Stimulated activated CD8-positive, alpha-beta memory T cell treated with anti-CD3 and anti-CD28 coated beads, Interleukin-7, amount 100 ng/mL, for 1 hour (primary cell): ENCODE results near the gene RFPL3.
"Not testable (repeated sequence)": the region's sequence is repeated elsewhere in the genome, so short reads cannot be mapped to it uniquely, and the experiment has no call there.

ENCODE experiments used
- DNase-seq, 2 donors: peaks; one replicate each; pipeline ENCODE4 v3.0.0-alpha.2; 2020; ENCODE audit warnings: low read depth in 2 of 2

The RFPL3 gene

GRCh38 chr22:32357567-32357966, at the start of gene RFPL3:
Gene RFPL3, plus strand, starts transcription at chr22:32357867. Its CDS starts 205 bp downstream, at chr22:32358072.
- DNase-seq = not testable (repeated sequence)

DNA sequence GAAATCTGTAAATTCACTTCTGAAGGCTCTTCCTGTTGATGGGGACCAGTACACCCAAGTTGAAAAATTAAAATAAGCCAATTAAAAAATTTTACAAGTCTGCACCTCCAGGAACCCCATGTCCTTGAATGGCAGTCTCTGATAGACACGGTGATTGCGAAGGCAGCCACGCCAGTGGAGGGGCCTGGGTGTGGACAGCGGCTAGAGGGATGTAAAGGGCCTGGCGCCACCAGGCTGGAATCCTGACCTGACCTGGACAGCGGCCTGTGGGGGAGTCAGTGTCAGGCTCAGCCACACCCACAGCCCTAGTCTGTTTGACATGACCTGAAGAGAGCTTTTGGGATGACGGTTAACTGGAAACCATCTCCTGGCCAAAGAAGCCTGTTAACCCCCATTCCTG, 49.5 kb upstream of the RFPL3 start:
- DNase-seq = no peak

DNA sequence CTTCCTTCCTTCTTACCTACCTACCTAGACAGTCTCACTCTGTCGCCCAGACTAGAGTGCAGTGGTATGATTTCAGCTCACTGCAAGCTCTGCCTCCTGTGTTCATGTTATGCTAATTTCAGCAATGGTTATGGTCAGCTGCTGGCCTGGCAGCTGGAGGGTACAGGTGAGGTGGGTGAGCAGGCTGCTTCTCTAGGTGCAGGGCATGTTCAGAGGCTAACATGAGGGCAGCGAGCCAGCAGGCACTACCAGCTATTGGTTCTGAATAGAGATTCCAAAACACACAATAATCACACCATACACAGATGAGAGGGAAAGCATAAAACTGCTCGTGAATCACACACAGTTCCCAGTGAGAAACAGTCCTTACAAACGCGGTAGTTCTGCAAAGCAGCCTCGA, 48.7 kb upstream of the RFPL3 start:
- DNase-seq = no peak

DNA sequence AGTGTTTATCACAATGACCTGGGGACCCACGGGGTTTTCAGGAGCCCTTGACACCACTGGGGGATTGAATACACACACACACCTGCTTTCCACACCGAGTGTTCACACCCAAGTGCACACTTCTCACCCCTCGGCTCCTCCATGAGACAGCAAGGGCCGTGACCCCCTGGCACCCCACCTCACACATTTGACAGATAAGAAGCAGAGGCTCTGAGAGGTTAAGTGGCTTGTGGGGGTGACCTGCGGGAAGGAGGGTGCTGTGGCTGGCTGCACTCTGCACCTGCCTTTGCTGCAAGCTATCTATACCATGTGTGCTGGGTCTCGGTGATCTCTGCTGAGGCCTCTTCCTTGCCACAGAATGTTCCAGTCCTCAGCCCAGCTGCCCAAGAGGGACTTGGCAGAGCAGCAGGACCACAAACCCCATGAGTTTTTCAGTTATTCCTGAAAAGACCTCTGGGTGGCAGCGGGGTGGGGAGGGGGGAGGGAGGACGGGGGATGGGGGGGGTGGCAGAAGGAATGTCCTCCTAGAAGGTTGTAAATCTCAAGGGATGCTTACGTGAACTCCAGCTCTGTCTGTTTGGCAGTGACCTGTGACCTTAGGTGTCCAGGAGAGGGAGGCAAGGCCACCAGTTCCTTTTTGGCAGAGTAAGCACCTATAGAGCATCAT, 47.9 kb upstream of the RFPL3 start:
- DNase-seq = no peak

DNA sequence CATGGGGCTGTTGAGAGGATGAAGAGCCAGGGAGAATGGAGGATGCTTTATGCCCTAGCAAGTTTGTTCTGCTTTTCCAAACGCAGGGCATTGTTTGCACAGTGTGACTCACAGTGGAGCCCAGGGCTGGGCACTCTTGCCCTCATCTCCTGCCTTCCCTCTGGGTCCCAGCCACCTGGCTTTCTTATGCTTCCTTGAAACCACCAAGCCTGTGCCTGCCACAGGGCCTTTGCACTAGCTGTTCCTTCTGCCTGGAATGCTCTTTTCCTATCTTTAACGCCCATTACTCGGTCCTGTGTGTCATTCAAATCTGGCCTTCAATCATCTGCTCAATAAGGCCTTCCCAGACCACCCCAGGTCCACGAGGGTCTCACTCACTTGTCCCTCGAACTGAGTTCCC, 46.9 kb upstream of the RFPL3 start:
- no peak for DNase-seq

DNA sequence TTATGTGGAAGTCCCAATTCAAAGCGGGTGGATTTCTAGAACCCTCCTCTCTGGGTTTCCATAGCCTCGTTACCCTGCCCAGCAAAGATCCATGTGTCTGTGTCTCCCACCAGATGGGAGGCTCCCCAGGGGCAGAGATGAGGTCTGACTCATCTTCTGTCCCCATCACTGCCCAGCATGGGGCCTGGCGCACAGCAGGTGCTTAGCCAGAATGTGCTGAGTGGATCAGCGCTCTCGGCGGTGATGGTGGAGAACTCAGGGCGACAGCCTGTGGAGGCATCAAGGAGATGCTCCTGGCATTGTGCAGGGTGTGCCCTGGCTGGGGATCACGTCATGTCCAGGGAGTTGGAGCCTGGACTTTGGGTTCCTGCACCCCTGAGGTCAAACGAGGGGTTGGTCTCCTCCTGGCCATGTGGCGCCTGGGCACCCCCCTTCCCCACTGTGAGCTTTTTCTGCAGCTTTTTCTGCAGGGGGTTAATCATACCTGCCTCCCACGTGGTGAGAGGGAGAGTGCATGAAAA, 46.1 kb upstream of the RFPL3 start:
- no peak for DNase-seq

DNA sequence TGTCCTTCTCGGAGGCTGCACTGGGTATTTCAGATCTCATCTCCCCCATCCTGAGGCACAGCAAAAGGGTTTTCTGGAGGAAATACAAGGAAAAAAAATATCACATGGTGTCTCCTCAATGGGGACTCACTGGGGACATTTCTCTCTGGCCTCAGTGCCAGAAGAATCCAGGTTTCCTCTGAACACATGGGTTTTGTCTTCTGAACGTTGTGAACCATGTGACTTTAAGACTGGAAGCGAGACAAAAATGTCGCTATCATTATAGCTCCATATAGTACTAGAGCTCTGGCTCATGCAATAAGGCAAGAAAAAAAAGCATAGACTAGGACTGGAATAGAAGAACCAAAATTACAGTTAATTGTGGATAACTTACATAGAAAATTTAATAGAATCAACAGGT, 44.9 kb upstream of the RFPL3 start:
- DNase-seq = no peak

DNA sequence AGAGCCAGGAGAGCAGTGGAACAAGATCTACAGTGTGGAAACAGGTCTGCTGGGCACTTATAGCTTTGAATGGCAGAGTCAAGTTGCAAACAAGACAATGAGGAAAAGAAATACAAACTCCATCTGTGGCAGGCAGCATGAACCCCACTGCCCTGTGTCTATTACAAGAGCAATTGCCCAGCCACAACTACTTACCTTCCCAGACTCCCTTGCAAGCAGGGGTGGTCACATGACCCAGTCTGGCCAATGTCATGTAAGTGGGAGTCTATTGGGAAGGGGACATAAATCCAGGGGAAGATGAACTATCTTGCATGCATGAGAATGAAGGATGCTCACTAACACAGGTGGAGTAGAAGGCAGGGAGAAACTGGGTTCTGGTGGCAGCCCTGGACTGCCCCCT, 44.1 kb upstream of the RFPL3 start:
- DNase-seq = no peak

GRCh38 chr22:32317524-32317923, 40.1 kb upstream of the RFPL3 start:
- DNase-seq = no peak

DNA sequence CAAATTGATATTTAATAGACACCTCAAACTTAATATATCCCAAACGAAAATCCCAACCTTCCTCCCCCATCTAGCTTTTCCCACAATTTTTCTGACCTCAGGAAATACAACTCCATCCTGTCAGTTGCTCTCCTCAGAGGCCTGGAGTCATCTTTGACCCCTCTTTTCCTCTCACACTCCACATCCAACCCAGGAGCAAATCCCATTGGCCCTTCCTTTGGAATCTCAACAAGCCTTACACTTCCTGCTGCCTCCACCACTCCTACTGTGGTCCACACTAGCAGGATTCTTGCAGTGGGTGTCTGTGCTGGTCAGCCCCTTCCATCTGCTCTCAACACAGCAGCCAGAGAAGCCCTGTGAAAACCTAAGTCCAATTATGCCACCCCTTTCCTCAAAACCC, 39.3 kb upstream of the RFPL3 start:
- no peak for DNase-seq

DNA sequence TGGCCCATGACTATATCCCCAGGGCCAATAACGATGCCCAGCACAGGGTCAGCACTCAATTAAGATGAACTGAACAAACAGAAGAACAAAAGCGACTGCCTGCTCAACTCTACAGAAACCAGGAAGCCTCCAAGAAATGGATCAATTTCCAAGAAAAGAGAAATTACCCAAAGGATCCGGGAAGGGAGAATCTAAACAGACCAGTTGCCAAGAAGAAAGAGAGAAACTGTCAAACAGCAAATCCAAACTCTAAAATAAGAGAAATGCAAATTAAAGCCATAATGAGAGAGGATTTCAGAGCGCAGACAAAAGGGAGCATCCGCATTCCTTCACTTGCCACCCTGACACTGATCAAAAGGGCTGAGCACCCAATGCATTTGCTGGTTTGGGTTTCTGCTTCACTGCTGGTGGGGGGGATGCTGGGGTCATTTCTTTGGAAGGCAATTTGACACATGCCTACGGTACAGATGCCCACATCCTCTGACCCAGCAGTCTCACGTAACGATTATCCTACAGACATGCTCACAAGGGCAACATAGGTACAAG, 37.7 kb upstream of the RFPL3 start:
- DNase-seq = no peak

- no peak for DNase-seq
Observed at GRCh38 chr22:32322986-32323385, 34.7 kb upstream of the RFPL3 start.

DNA sequence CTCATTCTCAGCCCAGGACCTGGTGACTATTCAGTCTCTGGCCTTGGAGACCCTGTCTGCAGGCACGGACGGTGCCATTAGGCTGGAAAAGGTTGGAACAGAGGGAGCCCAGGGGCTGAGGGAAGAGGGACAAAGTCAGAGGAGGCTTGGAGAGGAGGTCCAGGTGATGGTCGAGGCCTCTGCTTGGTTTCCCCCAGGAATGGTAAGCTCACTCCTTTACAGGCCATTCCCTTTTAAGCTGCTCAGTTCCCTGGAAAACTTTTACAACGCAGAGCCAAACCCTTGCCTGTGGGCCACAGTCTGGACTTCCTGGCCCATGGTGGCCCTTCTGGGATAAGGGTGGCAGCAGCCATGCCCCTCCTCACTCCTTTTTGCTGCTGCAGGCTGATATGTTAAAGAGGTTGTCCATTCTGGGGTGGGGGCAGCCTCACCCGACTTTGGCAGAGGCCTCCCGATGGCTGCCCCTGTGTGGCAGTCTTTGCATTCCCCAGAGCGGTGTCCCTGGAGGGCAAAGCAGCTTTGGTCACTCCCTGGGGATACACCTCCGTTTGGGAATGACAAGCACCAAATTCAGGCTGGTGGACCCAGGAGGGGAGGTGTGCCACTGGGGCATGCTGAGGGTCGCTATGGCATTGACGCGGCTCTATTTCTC, 34.0 kb upstream of the RFPL3 start:
- DNase-seq = no peak

DNA sequence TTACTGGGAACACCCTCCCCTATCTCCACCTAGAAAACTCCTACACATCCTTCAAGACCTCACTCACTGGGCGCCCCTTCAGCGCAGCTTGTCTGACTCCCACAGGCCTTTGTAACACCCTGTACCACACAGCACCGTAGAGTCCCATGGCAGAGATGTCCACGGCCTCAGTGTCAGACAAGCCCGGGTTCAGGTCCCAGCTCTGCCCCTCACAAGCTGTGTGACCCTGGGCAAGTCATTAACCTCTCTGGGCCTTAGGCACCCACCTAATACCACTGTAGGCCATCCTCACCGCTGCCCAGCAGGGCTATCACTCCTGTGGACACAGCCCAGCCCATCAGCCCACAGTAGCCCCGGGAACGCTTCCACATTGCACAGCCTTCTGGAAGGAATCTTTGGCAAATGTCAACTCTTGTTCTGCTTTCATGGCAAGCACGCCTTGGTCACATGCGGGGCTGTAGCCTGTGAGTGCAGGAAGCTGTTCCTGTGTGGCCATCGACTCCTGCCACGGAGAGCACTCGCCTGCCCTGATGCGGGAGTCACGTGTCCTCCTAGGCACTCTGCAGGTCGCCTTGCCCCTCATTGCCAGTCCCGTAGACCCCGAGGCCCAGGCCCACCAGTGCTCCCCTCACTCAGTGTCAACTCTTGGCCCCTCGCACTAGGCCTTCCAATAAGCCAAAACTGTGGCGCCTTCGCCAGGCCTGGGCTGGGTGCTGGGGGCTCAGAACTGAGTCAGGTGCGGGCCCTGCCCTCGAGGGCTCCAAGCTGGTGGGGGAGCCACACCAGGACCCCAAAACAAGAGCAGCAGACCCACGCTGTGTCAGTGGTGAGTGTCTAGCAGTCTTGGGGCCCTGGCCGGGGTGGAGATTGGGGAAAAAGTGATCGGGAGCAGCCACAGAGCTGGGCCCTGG, 32.9 kb upstream of the RFPL3 start:
- no peak for DNase-seq

DNA sequence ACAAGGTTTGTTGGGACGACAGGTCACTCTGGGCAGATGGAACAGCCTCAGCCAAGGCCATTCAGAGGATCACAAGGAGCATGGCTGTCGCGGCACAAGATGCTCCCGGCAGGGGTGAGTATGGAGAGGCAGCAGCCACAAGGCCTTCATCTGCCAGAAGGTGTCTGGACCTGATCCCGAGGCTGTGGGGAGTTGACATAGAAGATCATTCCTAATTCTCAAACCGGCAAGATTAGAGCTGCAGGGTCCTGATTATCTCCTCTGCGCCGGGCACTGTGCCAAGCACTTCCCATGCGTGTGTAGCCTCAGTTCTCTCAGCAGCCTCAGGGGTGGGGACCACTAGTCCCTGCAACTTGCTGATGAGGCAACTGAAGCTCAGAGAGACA, 32.3 kb upstream of the RFPL3 start:
- DNase-seq = no peak

GRCh38 chr22:32325811-32326237, 31.8 kb upstream of the RFPL3 start:
- DNase-seq = no peak

- no peak for DNase-seq
Observed at GRCh38 chr22:32326647-32327046, 31.0 kb upstream of the RFPL3 start.

DNA sequence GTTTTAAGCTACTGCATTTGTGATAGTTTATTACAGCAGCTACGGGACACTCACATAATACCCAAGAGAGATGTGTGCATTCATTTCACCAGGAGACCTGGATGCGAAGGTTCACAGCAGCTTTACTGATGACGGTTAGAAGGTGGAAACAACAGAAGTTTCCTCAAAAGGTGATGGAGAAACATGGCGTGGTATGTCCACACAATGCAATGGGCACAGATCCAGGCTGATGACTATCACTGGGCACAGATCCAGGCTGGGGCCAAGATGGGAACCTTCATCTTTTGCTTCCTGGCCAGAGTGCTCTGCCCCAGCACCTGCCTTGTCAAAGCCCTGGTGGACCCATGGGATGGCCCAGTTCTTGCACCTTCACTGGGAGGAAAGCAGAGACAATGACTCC, 30.6 kb upstream of the RFPL3 start:
- DNase-seq = no peak

GRCh38 chr22:32327596-32328171, 30.0 kb upstream of the RFPL3 start:
- no peak for DNase-seq

GRCh38 chr22:32328306-32329201, 29.1 kb upstream of the RFPL3 start:
- DNase-seq = no peak

DNA sequence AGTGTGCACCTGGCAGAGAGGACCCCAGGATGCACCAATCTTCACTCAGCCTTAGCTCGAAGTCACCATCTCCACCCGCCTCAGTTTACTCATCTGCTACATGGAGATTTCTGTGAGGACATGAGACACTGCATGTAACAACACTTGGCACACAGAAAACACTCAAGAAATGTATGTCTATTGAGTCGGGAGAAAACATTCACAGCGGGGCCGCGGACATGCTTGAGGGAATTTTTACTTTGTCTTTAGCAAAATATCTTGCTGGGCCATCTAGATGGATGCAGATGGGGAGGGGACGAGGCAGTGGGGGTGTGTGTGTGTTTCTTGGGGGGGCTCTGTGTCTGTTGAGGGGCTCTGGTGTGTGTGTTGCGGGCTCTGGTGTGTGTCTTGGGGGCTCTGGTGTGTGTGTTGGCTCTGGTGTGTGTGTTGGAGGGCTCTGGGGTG, 28.4 kb upstream of the RFPL3 start:
- DNase-seq = no peak
